Ishikawa (cell line): ENCODE results near the gene AP3B1.

Source experiments
- CEBPB ChIP-seq: IDR thresholded peaks from 2 replicates; pipeline ENCODE4 v1.6.1; 2012
- CREB1 ChIP-seq: IDR thresholded peaks from 2 replicates; pipeline ENCODE4 v1.6.1; 2012; ENCODE audit warnings: low read depth
- EGR1 ChIP-seq: IDR thresholded peaks from 2 replicates; pipeline ENCODE4 v1.6.1; 2012
- EP300 ChIP-seq: IDR thresholded peaks from 2 replicates; pipeline ENCODE4 v1.6.1; 2012; ENCODE audit warnings: borderline replicate concordance
- FOXM1 ChIP-seq: IDR thresholded peaks from 2 replicates; pipeline ENCODE4 v1.6.1; 2012; ENCODE audit warnings: low read depth, borderline replicate concordance
- NFIC ChIP-seq: IDR thresholded peaks from 2 replicates; pipeline ENCODE4 v1.6.1; 2012
- RAD21 ChIP-seq: IDR thresholded peaks from 2 replicates; pipeline ENCODE4 v1.6.1; 2012; ENCODE audit warnings: low read depth
- TAF1 ChIP-seq: IDR thresholded peaks from 2 replicates; pipeline ENCODE4 v1.6.1; 2012; ENCODE audit warnings: low read depth, mild to moderate bottlenecking
- TCF12 ChIP-seq: IDR thresholded peaks from 2 replicates; pipeline ENCODE4 v1.6.1; 2012; ENCODE audit warnings: low read depth
- TEAD4 ChIP-seq: IDR thresholded peaks from 2 replicates; pipeline ENCODE4 v1.6.1; 2012
- YY1 ChIP-seq: IDR thresholded peaks from 2 replicates; pipeline ENCODE4 v1.6.1; 2012; ENCODE audit warnings: low read depth
- ZBTB7A ChIP-seq: IDR thresholded peaks from 2 replicates; pipeline ENCODE4 v1.6.1; 2012; ENCODE audit warnings: low read depth
- TF ChIP-seq, protein P1 (sequence below): IDR thresholded peaks from 2 replicates; pipeline ENCODE4 v1.6.1; 2012; ENCODE audit warnings: low read depth, mild to moderate bottlenecking
- TF ChIP-seq, protein P2 (sequence below): IDR thresholded peaks from 2 replicates; pipeline ENCODE4 v1.6.1; 2012
- TF ChIP-seq, protein P3 (sequence below): IDR thresholded peaks from 2 replicates; pipeline ENCODE4 v1.6.1; 2012

The AP3B1 gene

DNA sequence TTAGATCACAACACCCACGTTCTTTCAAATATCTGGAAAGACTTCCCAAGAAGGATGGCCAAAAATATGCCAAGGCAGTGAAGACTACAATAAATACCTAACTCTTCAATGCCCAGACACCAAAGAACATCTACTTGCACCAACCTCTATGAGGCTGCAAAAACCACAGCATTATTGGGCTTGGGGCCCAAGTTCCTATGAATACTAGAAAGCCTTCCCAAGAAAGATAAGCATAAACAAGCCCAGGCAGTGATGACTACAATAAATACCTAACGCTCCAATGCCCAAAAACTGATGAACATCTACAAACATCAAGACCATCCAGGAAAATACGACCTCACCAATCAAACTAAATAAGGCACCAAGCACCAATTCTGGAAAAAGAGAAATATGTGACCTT, 41.3 kb downstream of the AP3B1 start:
- TF ChIP-seq TCF12 = no peak
- TF ChIP-seq ZBTB7A = no peak
- TF ChIP-seq, protein P1, sequence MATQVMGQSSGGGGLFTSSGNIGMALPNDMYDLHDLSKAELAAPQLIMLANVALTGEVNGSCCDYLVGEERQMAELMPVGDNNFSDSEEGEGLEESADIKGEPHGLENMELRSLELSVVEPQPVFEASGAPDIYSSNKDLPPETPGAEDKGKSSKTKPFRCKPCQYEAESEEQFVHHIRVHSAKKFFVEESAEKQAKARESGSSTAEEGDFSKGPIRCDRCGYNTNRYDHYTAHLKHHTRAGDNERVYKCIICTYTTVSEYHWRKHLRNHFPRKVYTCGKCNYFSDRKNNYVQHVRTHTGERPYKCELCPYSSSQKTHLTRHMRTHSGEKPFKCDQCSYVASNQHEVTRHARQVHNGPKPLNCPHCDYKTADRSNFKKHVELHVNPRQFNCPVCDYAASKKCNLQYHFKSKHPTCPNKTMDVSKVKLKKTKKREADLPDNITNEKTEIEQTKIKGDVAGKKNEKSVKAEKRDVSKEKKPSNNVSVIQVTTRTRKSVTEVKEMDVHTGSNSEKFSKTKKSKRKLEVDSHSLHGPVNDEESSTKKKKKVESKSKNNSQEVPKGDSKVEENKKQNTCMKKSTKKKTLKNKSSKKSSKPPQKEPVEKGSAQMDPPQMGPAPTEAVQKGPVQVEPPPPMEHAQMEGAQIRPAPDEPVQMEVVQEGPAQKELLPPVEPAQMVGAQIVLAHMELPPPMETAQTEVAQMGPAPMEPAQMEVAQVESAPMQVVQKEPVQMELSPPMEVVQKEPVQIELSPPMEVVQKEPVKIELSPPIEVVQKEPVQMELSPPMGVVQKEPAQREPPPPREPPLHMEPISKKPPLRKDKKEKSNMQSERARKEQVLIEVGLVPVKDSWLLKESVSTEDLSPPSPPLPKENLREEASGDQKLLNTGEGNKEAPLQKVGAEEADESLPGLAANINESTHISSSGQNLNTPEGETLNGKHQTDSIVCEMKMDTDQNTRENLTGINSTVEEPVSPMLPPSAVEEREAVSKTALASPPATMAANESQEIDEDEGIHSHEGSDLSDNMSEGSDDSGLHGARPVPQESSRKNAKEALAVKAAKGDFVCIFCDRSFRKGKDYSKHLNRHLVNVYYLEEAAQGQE = no peak
- TF ChIP-seq, protein P2, sequence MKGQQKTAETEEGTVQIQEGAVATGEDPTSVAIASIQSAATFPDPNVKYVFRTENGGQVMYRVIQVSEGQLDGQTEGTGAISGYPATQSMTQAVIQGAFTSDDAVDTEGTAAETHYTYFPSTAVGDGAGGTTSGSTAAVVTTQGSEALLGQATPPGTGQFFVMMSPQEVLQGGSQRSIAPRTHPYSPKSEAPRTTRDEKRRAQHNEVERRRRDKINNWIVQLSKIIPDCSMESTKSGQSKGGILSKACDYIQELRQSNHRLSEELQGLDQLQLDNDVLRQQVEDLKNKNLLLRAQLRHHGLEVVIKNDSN = no peak
- no peak for TF ChIP-seq NFIC
- TF ChIP-seq YY1 = no peak
- no peak for TF ChIP-seq CREB1

DNA sequence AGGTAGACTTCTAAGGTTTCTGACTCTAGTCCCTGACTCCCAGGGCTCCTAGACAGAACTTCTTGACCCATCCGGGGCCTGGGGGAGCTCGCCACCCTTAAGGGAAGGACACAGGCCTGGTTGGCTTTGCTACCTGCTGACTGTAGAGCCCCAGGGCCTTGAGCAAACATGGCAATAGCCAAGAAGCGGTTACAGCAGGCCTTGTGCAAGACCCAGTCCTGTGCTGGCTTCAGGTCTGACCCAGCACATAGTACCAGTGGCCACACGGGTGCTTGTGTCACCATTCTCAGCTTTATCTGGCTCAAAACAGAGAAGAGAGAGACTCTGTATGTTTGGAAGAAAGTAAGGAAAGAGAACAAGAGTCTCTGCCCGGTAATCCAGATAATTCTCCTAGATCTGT, 41.8 kb downstream of the AP3B1 start:
- TF ChIP-seq TAF1 (no peak), CREB1 (no peak), YY1 (no peak), EP300 (no peak), TCF12 (no peak), ZBTB7A (no peak), RAD21 (no peak), NFIC (no peak)
- TF ChIP-seq, protein P1 = no peak
- TF ChIP-seq, protein P2 = no peak

DNA sequence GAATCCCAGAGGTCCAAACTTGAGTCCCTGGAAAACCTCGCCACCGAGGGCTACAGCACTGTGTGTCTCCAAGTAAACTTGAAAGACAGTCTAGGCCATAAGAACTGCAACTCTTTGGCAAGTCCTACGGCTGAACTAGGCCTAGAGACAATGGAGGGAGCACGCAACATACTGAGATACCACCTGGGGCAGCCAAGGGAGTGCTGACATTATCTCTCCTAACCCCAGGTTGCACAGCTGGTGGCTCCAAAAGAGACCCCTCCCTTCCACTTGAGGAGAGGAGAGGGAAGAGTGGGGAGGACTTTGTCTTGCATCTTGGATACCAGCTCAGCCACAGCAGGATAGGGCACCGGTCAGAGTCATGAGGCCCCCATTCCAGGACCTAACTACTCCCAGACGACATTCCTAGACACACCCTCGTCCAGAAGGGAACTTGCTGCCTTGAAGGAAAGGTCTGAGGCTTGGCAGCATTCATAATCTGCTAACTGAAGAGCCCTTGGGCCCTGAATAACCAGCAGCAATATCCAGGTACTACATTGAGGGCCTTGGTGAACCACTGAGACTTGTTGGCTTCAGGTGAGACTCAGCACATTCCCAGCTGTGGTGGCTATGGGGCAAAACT, 42.7 kb downstream of the AP3B1 start:
- TF ChIP-seq TEAD4 (no peak), TCF12 (no peak), TAF1 (no peak), EP300 (no peak), RAD21 (no peak)
- TF ChIP-seq, protein P1 = no peak
- TF ChIP-seq, protein P2 = no peak

DNA sequence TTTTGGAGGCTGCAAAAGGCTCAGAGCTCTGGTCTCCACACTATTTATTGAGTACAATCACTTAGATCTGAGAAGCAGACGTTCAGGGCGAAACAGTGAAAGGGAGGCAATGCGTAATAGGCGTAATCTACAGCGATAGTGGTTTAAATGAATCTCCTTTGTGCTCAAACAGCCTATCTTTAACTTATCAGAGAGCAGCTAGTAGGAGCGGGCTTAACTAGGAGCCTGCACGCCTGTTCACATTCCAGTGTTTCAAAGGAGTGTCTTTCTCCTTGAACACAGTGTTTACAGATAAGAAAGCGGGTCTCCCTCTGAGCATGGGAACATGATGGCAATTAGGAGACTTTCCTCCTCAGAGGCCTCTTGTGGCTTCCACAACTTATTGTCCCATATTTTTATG, 49.4 kb downstream of the AP3B1 start:
- TF ChIP-seq RAD21 (no peak), CEBPB (no peak), NFIC (no peak), TAF1 (no peak), EP300 (no peak), FOXM1 (no peak), TEAD4 (no peak), YY1 (no peak), CREB1 (no peak), ZBTB7A (no peak), TCF12 (no peak), EGR1 (no peak)
- TF ChIP-seq, protein P2 = no peak
- TF ChIP-seq, protein P3, sequence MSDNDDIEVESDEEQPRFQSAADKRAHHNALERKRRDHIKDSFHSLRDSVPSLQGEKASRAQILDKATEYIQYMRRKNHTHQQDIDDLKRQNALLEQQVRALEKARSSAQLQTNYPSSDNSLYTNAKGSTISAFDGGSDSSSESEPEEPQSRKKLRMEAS = no peak
- TF ChIP-seq, protein P1 = no peak
